Body of pancreas (tissue), 4 donors: ENCODE measurements around the gene NOLC1. TPM values are rescaled to one million over a fixed set of nuclear protein-coding genes. Genes with fewer than 3 reads are reported as not detected.

Experiments
- ATAC-seq: fragments of 150-250 bp; one replicate; pipeline ENCODE4 v1.9.1; 2016
- DNase-seq, 4 donors: peaks; one replicate each; pipeline ENCODE4 v3.0.0-alpha.2; 2019
- H3K27ac ChIP-seq, 4 donors: fragments of 200-600 bp; sonication (generic); 1 replicate in 3 of 4; 2 replicates in 1 of 4; pipeline versions ENCODE4 v1.5.1 to v1.6.1; 2016 to 2019; ENCODE audit warnings: mild to moderate bottlenecking in 1 of 4, mixed read lengths in 1 of 4, moderate library complexity in 1 of 4
- H3K27me3 ChIP-seq, 2 donors: fragments of 200-600 bp; sonication (generic); one replicate each; pipeline ENCODE4 v1.6.0; 2016; ENCODE audit warnings: mild to moderate bottlenecking in 1 of 2
- H3K36me3 ChIP-seq, 2 donors: fragments of 200-600 bp; sonication (generic); replicated peaks in 1 of 2; 2 replicates each; pipeline ENCODE4 v1.5.1; 2016; ENCODE audit warnings: low read depth in 2 of 2; ENCODE audit not compliant: insufficient read depth in 1 of 2
- H3K4me1 ChIP-seq: fragments of 200-600 bp; sonication (generic); one replicate; pipeline ENCODE4 v1.6.0; 2016
- H3K4me3 ChIP-seq, 2 donors: fragments of 200-600 bp; sonication (generic); 1 replicate in 1 of 2; 2 replicates in 1 of 2; pipeline ENCODE4 v1.5.1; 2016 to 2019
- H3K9me3 ChIP-seq, 3 donors: fragments of 200-600 bp; sonication (generic); 1 replicate in 2 of 3; 2 replicates in 1 of 3; pipeline ENCODE4 v1.5.1; 2016
- POLR2A ChIP-seq, 3 donors: fragments of 450-650 bp; IDR thresholded peaks; one replicate each; pipeline ENCODE4 v1.6.1; 2016; ENCODE audit warnings: antibody characterized with exemption in 3 of 3, mild to moderate bottlenecking in 2 of 3
- WGBS, 2 donors: methylation state at CpG; one replicate each; pipeline ENCODE4 v1.1.5; 2017; 5-methylcytosine and 5-hydroxymethylcytosine counted together
- intact Hi-C: fragments of 100-400 bp; cut with DNase I; formaldehyde crosslinking; loops from one replicate; pipeline ENCODE4 v1.15.1; 2023
- total RNA-seq, 2 donors: library from RNA; depleted of rRNA; stranded (reverse); fragments of >200 nt; gene quantifications; one replicate each; pipeline ENCODE4 v1.1.0, GENCODE V29; 2016
- TF ChIP-seq, protein P1 (sequence below), 7 experiments: fragments of 450-650 bp in 4 of 7; fragments of 200-600 bp in 3 of 7; sonication (generic) in 3 of 7; IDR thresholded peaks; one replicate each; pipeline ENCODE4 v1.5.1; 2016 to 2019; ENCODE audit warnings: antibody characterized with exemption in 7 of 7

The NOLC1 gene
- total RNA-seq, 2 donors from 2014 or later = 26.0 to 33.7 TPM

DNA sequence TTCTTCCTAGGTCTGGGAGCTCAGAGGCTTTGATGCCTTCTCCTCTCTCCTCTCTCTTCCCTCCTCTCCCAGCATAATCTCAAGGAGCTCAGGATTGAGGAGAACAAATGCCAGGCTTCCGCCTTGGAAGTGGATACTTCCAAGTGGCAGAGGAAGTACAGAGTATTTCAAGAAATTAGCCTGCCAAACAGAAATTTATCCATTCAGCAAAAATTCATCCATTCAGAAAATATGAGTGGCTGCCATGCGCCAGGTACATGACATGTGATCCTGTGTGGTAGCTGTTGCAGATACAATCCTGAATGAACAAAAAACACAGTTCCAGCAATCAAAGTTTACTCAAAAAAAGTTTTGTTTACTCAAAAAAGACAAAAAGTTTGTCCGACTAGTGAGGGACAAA, 18.4 kb downstream of the NOLC1 start:
- H3K4me1 ChIP-seq = peaks cover 7% of the 10 kb centered on the region
- ATAC-seq (no peak), DNase-seq (no peak)
- 39 to 67% methylated on average over 3 of the region's 3 CpGs for WGBS, 2 donors
- no peak overlapping the region for H3K27ac ChIP-seq
- no peak for TF ChIP-seq POLR2A (IDR thresholded peaks at IDR 0.05)
- H3K27me3 ChIP-seq = no peaks in the 10 kb centered on the region
- H3K36me3 ChIP-seq = no peaks in the 10 kb centered on the region
- no peaks in the 10 kb centered on the region for H3K9me3 ChIP-seq
- intact Hi-C loops = no loop called here
- H3K4me3 ChIP-seq = no peak overlapping the region

DNA sequence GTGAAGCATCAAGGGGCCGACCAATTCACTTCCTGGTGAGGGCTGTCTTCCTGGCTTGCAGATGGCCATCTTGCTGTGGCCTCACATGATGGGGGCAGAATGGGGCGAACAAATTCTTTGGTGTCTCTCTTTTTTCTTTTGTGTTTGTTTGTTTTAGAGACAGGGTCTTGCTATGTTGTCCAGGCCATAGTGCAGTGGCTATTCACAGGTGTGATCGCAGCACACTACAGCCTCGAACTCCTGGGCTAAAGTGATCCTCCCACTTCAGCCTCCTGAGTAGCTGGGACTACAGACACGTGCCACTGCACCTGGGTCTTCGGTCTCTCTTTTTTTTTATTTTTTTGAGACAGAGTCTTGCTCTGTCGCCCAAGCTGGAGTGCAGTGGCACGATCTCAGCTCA, 20.1 kb downstream of the NOLC1 start:
- Histone ChIP-seq H3K27me3 (no peaks in the 10 kb centered on the region), H3K4me3 (no peak overlapping the region), H3K9me3 (no peaks in the 10 kb centered on the region), H3K36me3 (no peaks in the 10 kb centered on the region), H3K4me1 (peaks cover 7% of the 10 kb centered on the region), H3K27ac (no peak overlapping the region)
- no peak for TF ChIP-seq POLR2A (IDR thresholded peaks at IDR 0.05)
- TF ChIP-seq, protein P1, sequence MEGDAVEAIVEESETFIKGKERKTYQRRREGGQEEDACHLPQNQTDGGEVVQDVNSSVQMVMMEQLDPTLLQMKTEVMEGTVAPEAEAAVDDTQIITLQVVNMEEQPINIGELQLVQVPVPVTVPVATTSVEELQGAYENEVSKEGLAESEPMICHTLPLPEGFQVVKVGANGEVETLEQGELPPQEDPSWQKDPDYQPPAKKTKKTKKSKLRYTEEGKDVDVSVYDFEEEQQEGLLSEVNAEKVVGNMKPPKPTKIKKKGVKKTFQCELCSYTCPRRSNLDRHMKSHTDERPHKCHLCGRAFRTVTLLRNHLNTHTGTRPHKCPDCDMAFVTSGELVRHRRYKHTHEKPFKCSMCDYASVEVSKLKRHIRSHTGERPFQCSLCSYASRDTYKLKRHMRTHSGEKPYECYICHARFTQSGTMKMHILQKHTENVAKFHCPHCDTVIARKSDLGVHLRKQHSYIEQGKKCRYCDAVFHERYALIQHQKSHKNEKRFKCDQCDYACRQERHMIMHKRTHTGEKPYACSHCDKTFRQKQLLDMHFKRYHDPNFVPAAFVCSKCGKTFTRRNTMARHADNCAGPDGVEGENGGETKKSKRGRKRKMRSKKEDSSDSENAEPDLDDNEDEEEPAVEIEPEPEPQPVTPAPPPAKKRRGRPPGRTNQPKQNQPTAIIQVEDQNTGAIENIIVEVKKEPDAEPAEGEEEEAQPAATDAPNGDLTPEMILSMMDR (IDR thresholded peaks at IDR 0.05) = no peak
- DNase-seq (no peak), ATAC-seq (no peak)
- WGBS, 2 donors = 76 to 82% methylated on average over 8 of the region's 8 CpGs
- intact Hi-C loops = no loop called here

DNA sequence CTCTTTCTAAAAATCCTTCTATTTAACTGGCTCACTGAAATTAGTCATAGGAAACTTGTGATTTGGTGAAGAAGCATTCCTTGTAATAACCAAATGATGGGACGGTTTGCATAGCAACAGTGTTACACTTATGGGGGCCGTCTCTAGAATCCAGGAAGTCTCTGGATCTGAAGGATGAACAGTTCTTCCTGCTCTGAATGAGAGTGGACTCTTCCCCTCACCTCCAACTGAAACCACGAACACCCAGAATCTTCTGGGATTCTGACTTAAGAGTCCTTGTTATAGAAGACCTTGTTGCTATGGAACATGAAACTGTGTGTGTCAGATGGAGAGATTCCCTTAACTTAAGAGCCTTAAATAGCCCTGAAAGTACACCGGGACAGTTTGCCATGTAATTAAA, 23.2 kb downstream of the NOLC1 start:
- no peaks in the 10 kb centered on the region for H3K27me3 ChIP-seq
- no peak overlapping the region for H3K27ac ChIP-seq
- DNase-seq (no peak), ATAC-seq (no peak)
- no peak overlapping the region for H3K4me3 ChIP-seq
- TF ChIP-seq, protein P1 (IDR thresholded peaks at IDR 0.05) = no peak
- no peak for TF ChIP-seq POLR2A (IDR thresholded peaks at IDR 0.05)
- no peaks in the 10 kb centered on the region for H3K36me3 ChIP-seq
- no peaks in the 10 kb centered on the region for H3K9me3 ChIP-seq
- WGBS, 2 donors = 35 to 46% methylated on average over 4 of the region's 4 CpGs
- intact Hi-C loops = no loop called here
- H3K4me1 ChIP-seq = no peaks in the 10 kb centered on the region

DNA sequence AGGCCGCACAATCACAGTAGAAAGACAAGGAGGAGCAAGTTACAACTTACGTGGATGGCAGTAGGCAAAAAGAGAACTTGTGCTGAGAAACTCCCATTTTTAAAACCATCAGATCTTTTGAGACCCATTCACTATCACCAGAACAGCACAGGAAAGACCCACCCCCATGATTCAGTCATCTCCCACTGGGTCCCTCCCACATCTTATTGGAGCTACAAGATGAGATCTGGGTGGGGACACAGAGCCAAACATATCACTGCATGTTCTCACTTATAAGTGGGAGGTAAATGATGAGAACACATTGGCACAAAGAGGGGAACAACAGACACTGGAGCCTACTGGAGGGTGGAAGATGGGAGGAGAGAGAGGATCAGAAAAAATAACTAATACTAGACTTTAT, 32.4 kb downstream of the NOLC1 start:
- Histone ChIP-seq H3K9me3 (no peaks in the 10 kb centered on the region), H3K27me3 (no peaks in the 10 kb centered on the region), H3K36me3 (no peaks in the 10 kb centered on the region), H3K4me1 (no peaks in the 10 kb centered on the region), H3K4me3 (no peak overlapping the region), H3K27ac (no peak overlapping the region)
- ATAC-seq = no peak
- no peak for DNase-seq
- WGBS, 2 donors = 79 to 80% methylated on average over 2 of the region's 2 CpGs
- intact Hi-C loops = no loop called here
- TF ChIP-seq, protein P1 (IDR thresholded peaks at IDR 0.05) = no peak
- TF ChIP-seq POLR2A (IDR thresholded peaks at IDR 0.05) = no peak

DNA sequence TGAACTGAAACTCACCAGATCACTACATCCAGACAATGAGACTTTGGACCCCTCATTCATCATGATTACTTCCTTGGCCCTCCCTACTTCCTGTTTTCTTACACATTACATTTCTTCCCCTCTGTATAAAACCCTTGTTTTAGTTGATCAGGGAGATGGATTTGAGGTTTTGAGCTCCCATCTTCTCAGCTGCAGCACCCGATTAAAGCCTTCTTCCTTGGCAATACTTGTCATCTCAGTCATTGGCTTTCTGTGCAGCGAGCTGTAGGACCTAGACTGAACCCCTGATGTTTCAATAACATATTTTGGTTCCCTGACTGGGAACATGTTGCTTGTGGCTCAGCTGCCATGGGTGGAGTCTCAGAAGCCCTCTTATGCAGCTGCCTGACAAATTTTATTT, 33.1 kb downstream of the NOLC1 start:
- Histone ChIP-seq H3K9me3 (no peaks in the 10 kb centered on the region), H3K4me1 (no peaks in the 10 kb centered on the region), H3K27me3 (no peaks in the 10 kb centered on the region), H3K36me3 (no peaks in the 10 kb centered on the region), H3K27ac (no peak overlapping the region), H3K4me3 (no peak overlapping the region)
- DNase-seq (no peak), ATAC-seq (no peak)
- intact Hi-C loops = no loop called here
- WGBS, 2 donors = 55 to 66% methylated on average over 2 of the region's 2 CpGs
- no peak for TF ChIP-seq POLR2A (IDR thresholded peaks at IDR 0.05)
- TF ChIP-seq, protein P1 (IDR thresholded peaks at IDR 0.05) = no peak
